Coronary artery (tissue), 2 donors: Measurements from ENCODE around the gene SCN3A.

Experiments
- DNase-seq: peaks from one replicate; pipeline ENCODE4 v3.0.0-alpha.2; 2017; ENCODE audit warnings: low spot score
- H3K27ac ChIP-seq, 2 donors: fragments of 200-600 bp; sonication (generic); one replicate each; pipeline ENCODE4 v1.5.1; 2016 to 2019
- H3K4me3 ChIP-seq: fragments of 200-600 bp; sonication (generic); 2 replicates; pipeline ENCODE4 v1.5.1; 2016; ENCODE audit warnings: mild to moderate bottlenecking, moderate library complexity
- TF ChIP-seq, protein P1 (sequence below): fragments of 200-600 bp; sonication (generic); IDR thresholded peaks from one replicate; pipeline ENCODE4 v1.5.1; 2019; ENCODE audit warnings: antibody characterized with exemption

SCN3A gene

DNA sequence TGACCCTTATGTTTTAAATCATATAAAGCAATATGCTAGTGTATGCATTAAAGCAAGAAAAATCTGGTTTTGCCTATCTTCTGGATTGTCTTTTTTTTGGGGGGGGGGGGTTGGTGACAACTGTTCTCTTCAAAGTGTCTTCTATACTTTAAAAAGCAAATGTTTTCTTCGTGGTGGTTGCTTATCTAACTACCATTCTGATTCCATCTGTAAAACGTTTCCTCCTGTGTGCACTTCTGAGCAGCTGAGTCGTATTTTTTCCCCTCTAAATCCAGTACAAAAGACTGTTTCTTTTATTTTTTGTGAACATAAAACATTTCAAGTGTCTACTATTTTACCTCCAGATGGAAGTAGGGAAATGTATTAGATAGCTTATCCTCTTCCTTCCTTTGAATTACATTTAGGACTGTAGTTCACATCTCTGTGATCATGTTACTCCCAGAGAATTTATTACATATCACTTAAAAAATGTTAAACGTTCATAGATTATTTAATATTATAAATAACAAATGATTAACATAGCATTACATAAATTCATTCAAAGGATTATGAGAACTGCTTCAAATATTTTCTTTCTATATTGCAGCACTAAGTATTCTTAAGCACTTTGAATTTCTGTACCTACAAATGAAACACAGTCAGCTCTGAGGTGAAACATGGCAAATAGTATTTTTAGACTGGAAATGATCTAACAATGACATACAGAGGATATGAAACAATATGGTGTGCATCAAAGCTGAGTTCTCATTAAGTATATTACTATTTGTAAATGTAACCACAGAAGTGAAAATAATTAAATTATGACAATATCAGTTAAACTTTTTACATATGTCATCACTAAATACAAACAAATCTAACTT, 56.4 kb downstream of the SCN3A start:
- TF ChIP-seq, protein P1, sequence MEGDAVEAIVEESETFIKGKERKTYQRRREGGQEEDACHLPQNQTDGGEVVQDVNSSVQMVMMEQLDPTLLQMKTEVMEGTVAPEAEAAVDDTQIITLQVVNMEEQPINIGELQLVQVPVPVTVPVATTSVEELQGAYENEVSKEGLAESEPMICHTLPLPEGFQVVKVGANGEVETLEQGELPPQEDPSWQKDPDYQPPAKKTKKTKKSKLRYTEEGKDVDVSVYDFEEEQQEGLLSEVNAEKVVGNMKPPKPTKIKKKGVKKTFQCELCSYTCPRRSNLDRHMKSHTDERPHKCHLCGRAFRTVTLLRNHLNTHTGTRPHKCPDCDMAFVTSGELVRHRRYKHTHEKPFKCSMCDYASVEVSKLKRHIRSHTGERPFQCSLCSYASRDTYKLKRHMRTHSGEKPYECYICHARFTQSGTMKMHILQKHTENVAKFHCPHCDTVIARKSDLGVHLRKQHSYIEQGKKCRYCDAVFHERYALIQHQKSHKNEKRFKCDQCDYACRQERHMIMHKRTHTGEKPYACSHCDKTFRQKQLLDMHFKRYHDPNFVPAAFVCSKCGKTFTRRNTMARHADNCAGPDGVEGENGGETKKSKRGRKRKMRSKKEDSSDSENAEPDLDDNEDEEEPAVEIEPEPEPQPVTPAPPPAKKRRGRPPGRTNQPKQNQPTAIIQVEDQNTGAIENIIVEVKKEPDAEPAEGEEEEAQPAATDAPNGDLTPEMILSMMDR = no peak
- H3K27ac ChIP-seq = no peak overlapping the region

DNA sequence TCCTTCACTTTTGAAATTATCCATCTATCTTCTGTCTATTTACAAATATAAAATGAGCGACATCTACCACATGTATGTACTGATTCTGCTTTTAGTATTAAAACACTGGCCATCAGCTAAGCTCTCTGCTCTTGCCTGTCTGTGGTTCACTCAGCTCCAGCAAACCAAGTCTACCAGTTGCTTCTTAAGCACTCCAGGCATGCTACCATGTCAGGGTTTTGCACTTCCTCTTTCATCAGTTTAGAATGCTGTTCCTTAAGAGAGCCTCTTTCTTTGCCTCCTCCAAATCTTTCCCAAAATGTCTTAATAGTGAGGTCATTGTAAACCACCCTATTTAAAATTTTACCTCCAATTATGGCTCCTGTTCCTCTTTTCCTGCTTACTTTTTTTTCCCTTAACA, 59.5 kb downstream of the SCN3A start:
- Histone ChIP-seq H3K4me3 (no peak overlapping the region), H3K27ac (no peak overlapping the region)
- TF ChIP-seq, protein P1 = no peak
- no peak for DNase-seq

More for the DNA sequence above, 56.4 kb downstream of the SCN3A start:
- no peak for DNase-seq
- no peak overlapping the region for H3K4me3 ChIP-seq

DNA sequence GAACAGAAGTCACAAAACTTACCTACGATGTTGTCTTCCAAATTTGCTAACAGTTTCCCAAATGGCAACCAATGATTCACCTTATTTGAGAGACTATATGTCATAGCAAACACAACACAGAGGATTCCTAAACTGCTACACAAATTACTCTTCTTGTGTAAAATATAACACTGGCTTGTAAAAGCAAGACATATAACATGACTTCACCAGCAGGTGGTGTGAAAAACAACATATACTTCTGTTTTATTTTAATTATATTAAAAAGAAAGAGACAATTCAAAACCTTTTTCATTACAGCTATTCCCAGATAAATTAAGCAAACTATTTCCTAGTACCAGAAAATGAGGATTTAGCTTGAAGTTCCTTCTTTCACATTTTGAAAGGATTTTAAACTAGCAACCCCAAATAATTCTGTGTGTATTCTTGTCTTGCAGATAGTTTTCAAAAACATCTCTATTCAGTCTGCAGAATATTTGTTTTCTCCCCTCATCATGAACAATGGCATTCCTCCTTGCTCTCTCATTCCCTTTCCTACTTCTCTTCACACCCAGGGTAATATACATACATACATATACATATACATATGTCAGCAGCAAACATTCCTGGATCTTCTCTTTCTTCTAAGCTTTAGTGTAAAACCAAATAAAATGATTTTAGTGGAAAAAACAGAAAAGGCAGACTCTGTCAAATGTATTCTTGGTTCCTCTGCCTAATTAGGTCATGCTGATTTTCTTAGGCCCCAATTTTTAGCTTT, 62.1 kb downstream of the SCN3A start:
- TF ChIP-seq, protein P1 = no peak
- Histone ChIP-seq H3K4me3 (no peak overlapping the region), H3K27ac (no peak overlapping the region)
- DNase-seq = no peak

DNA sequence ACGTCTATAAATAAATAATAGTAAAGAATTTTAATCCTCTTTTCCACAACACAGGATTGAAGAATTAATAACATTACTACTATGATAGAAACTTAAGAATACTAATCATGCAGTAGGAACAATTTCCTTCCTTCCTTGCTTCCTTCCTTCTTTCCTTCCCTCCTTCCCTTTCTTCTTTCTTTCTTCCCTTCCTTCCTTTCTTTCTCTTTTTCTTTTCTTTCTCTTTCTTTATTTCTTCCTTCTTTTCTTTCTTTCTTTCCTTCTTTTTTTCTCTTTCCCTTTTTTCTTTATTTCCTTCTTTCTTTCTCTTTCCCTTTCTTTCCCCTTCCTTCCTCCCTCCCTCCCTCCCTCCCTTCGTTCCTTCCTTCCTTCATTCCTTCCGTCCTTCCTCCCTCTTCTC, 77.6 kb downstream of the SCN3A start:
- TF ChIP-seq, protein P1 = no peak
- DNase-seq = no peak
- no peak overlapping the region for H3K27ac ChIP-seq

DNA sequence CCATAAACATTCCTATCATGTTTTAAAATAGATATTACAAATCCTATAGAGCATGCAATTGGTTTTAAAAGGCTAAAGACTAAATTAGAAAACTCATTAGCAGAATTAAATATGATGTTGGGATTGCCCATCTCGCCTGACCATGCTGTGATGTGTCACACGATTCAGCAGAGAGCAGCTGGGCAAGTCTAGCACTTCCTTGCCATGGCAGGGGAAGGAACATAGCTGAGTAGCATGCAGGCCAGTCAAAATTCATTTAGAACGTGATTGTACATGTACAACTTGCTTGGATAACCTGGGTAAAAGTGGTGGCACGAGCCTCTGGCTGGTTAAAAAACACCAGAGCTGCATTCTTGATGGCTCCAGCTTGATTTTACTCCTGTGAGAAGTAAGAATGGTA, 81.3 kb downstream of the SCN3A start:
- H3K4me3 ChIP-seq = no peak overlapping the region
- DNase-seq = no peak
- TF ChIP-seq, protein P1 = no peak
- H3K27ac ChIP-seq = no peak overlapping the region

More for the DNA sequence above, 77.6 kb downstream of the SCN3A start:
- no peak overlapping the region for H3K4me3 ChIP-seq

DNA sequence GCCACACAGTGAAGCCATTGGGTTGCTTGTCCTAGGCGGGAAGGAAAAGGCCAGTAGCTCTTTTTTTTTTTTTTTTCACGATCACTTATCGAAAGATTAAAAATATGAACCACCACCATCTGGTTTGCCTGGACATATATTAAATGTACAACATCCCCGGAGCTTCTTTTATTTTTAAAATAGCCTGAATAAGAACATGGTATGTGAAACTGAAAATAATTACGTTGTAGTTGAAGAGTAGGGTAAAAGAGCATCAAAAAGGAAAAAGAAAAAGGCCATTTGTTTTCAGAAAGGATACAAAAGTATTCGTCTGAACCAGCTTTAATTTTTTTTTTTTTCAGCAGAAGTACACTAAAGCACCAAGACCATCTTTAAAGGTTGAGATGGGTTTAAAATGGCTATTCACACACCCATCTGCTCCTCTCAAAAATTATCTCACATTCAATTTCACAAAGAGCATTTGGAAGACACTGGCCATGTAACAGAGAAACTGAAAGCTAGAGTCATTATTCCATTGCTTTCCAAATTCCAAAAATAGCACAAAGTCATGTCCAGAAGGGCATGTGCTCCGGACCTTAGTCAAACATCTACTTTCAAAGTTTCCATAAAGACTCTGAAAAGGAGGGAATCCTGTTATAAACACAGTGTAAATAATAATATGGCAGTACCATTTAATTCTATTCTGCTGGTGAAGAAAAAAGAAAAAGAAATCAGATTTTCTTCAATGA, 82.9 kb downstream of the SCN3A start:
- no peak for DNase-seq
- no peak overlapping the region for H3K4me3 ChIP-seq
- TF ChIP-seq, protein P1 = no peak
- no peak overlapping the region for H3K27ac ChIP-seq
